ENCODE measurements around the gene RHOU. TPM values are rescaled to one million over a fixed set of nuclear protein-coding genes. Genes with fewer than 3 reads are reported as not detected.

Gene RHOU
- total and polyA plus RNA-seq, 2 of the 13 experiments (the other 11 are each of a cell fraction or from before 2014, with no cell fraction given) = 11.9 to 18.5 TPM

GRCh38 chr1:228760979-228761378, 25.7 kb downstream of the RHOU start:
- intact Hi-C loops (cut with micrococcal nuclease; ENCODE audit: unreplicated experiment) = loop anchor here (1.0 kb wide), 1 partner anchor 9 kb away; no protein-coding TSS in a partner anchor
- ATAC-seq (peak; percentile 66), FAIRE-seq (no peak), DNase-seq (ENCODE audit: low spot score) (peak; percentile 38)
- H3K4me2 ChIP-seq (ENCODE audit: low read depth, low read length) = peak overlapping the region; percentile 7; the same call in 1 of the 2 replicates
- ChIA-PET POLR2A (interaction anchor here (0.7 kb wide), 1 partner anchor 747 kb away, joined by 4 read pairs; no protein-coding TSS in a partner anchor), CTCF (ENCODE audit: low intra/inter-chr PET ratio, low total read pairs) (no interaction called here)
- 34% methylated on average over 9 of the region's 9 CpGs for WGBS (ENCODE audit: low lambda C conversion rate)
- no peaks in the 10 kb centered on the region for H3K36me3 ChIP-seq (replicated peaks in 1 of 2; ENCODE audit: control insufficient read depth in 1 of 2, insufficient read depth in 2 of 2, low read length in 2 of 2)
- H3K79me2 ChIP-seq (ENCODE audit: insufficient read depth, low read length) = no peaks in the 10 kb centered on the region
- no peak overlapping the region for H3K9ac ChIP-seq (ENCODE audit: insufficient read depth, low read depth, low read length)
- no peak overlapping the region for H3K4me3 ChIP-seq (replicated peaks in 1 of 3; ENCODE audit: insufficient read depth in 1 of 3, low read depth in 2 of 3, low read length in 3 of 3)
- BruUV-seq (replicated peaks) = no TSS peak
- no peak overlapping the region for H3K27ac ChIP-seq (ENCODE audit: extremely low read length, insufficient read depth, low read length)
- peaks cover 2 to 9% of the 10 kb centered on the region in 2 experiments; a peak in 3 of 5 replicates for H3K27me3 ChIP-seq (ENCODE audit: control insufficient read depth in 1 of 2, insufficient read depth in 2 of 2, low read length in 2 of 2)
- H3K4me1 ChIP-seq (ENCODE audit: insufficient read depth, low read length) = peaks cover 50% of the 10 kb centered on the region
- in situ Hi-C loops (cut with HindIII; ENCODE audit: extremely low pct_ligation_motif_present, low pct_unique_long_range_greater_than_20kb) = no loop called here
- H2AFZ ChIP-seq (ENCODE audit: low read length) = no peak overlapping the region
- H4K20me1 ChIP-seq (ENCODE audit: insufficient read depth, low read length) = no peaks in the 10 kb centered on the region
- H3K9me3 ChIP-seq (ENCODE audit: low read length) = no peaks in the 10 kb centered on the region
- peak; percentile 50 for TF ChIP-seq HNF4A (CRISPR knock-in tag; IDR thresholded peaks at IDR 0.05)
- TF ChIP-seq PAXIP1 (CRISPR knock-in tag; conservative IDR thresholded peaks at IDR 0.05) = peak; percentile 55
- 0 out of 2 replicates have a peak, but pooled peaks have one; percentile 14 for TF ChIP-seq GATAD2A (CRISPR knock-in tag; IDR thresholded peaks at IDR 0.05)
- no peak for TF ChIP-seq ZNF879 (CRISPR knock-in tag; IDR thresholded peaks at IDR 0.05)
- TF ChIP-seq ATM (IDR thresholded peaks at IDR 0.05; ENCODE audit: borderline replicate concordance) = no peak
- TF ChIP-seq, protein P1, sequence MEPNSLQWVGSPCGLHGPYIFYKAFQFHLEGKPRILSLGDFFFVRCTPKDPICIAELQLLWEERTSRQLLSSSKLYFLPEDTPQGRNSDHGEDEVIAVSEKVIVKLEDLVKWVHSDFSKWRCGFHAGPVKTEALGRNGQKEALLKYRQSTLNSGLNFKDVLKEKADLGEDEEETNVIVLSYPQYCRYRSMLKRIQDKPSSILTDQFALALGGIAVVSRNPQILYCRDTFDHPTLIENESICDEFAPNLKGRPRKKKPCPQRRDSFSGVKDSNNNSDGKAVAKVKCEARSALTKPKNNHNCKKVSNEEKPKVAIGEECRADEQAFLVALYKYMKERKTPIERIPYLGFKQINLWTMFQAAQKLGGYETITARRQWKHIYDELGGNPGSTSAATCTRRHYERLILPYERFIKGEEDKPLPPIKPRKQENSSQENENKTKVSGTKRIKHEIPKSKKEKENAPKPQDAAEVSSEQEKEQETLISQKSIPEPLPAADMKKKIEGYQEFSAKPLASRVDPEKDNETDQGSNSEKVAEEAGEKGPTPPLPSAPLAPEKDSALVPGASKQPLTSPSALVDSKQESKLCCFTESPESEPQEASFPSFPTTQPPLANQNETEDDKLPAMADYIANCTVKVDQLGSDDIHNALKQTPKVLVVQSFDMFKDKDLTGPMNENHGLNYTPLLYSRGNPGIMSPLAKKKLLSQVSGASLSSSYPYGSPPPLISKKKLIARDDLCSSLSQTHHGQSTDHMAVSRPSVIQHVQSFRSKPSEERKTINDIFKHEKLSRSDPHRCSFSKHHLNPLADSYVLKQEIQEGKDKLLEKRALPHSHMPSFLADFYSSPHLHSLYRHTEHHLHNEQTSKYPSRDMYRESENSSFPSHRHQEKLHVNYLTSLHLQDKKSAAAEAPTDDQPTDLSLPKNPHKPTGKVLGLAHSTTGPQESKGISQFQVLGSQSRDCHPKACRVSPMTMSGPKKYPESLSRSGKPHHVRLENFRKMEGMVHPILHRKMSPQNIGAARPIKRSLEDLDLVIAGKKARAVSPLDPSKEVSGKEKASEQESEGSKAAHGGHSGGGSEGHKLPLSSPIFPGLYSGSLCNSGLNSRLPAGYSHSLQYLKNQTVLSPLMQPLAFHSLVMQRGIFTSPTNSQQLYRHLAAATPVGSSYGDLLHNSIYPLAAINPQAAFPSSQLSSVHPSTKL (CRISPR knock-in tag; IDR thresholded peaks at IDR 0.05) = peak; percentile 32; the same call in 1 of the 2 replicates
- no peak for TF ChIP-seq ZBTB1 (CRISPR knock-in tag; IDR thresholded peaks at IDR 0.05; ENCODE audit: borderline replicate concordance)
- TF ChIP-seq ZSCAN25 (CRISPR knock-in tag; IDR thresholded peaks at IDR 0.05) = peak; percentile 84
- TF ChIP-seq KMT2B (CRISPR knock-in tag; IDR thresholded peaks at IDR 0.05) = no peak
- 0 out of 2 replicates have a peak, but pooled peaks have one; percentile 28 for TF ChIP-seq RARA (CRISPR knock-in tag; IDR thresholded peaks at IDR 0.05)
- no peak for TF ChIP-seq HDAC6 (IDR thresholded peaks at IDR 0.05; ENCODE audit: low read depth, low read length)
- TF ChIP-seq CEBPZ (IDR thresholded peaks at IDR 0.05; ENCODE audit: low read length) = no peak
- no peak for TF ChIP-seq ZBTB25 (CRISPR knock-in tag; IDR thresholded peaks at IDR 0.05)
- TF ChIP-seq SOX5 (CRISPR knock-in tag; IDR thresholded peaks at IDR 0.05; ENCODE audit: borderline replicate concordance) = 0 out of 2 replicates have a peak, but pooled peaks have one; percentile 21

Measured in HepG2 (cell line).